H9 (cell line): ENCODE data around the gene FLOT2. TPM values are rescaled to one million over a fixed set of nuclear protein-coding genes. Genes with fewer than 3 reads are reported as not detected.

Experiments
- DNase-seq: peaks from one replicate; pipeline ENCODE4 v3.0.0-alpha.2; 2017
- H2AFZ ChIP-seq: one replicate; pipeline ENCODE4 v1.6.1; 2013; ENCODE audit warnings: mild to moderate bottlenecking, low read length, control low read depth, moderate library complexity
- H2AK5ac ChIP-seq: 2 replicates; pipeline ENCODE4 v1.6.1; 2013; ENCODE audit warnings: low read length, control low read depth, mixed read lengths; ENCODE audit not compliant: insufficient read length
- H2BK120ac ChIP-seq: one replicate; pipeline ENCODE4 v1.6.1; 2013; ENCODE audit warnings: low read depth, mild to moderate bottlenecking, low read length, control low read depth, inconsistent platforms; ENCODE audit not compliant: poor library complexity, severe bottlenecking
- H2BK12ac ChIP-seq: 2 replicates; pipeline ENCODE4 v1.6.1; 2013; ENCODE audit warnings: low read length, control low read depth, mixed read lengths, low read depth; ENCODE audit not compliant: insufficient read length
- H2BK15ac ChIP-seq: 2 replicates; pipeline ENCODE4 v1.6.1; 2013; ENCODE audit warnings: low read depth, low read length, control low read depth
- H2BK20ac ChIP-seq: one replicate; pipeline ENCODE4 v1.6.1; 2013; ENCODE audit warnings: low read depth, mild to moderate bottlenecking, low read length, control low read depth, inconsistent platforms; ENCODE audit not compliant: poor library complexity, severe bottlenecking
- H2BK5ac ChIP-seq: 2 replicates; pipeline ENCODE4 v1.6.1; 2013; ENCODE audit warnings: low read length, control low read depth, mixed read lengths; ENCODE audit not compliant: insufficient read length
- H3K14ac ChIP-seq: 2 replicates; pipeline ENCODE4 v1.6.1; 2013; ENCODE audit warnings: low read length, control low read depth; ENCODE audit not compliant: insufficient read depth
- H3K18ac ChIP-seq: 2 replicates; pipeline ENCODE4 v1.6.1; 2013; ENCODE audit warnings: low read depth, mild to moderate bottlenecking, mixed read lengths, low read length, control low read depth; ENCODE audit not compliant: insufficient read length
- H3K23ac ChIP-seq: 2 replicates; pipeline ENCODE4 v1.6.1; 2013; ENCODE audit warnings: low read length, control low read depth, mixed read lengths, low read depth; ENCODE audit not compliant: insufficient read length
- H3K23me2 ChIP-seq: 2 replicates; pipeline ENCODE4 v1.6.1; 2013; ENCODE audit warnings: low read depth, mild to moderate bottlenecking, mixed read lengths, low read length, control low read depth; ENCODE audit not compliant: insufficient read length, poor library complexity, severe bottlenecking
- H3K27ac ChIP-seq: 2 replicates; pipeline ENCODE4 v1.5.1; 2013; ENCODE audit warnings: low read length, control low read depth, mixed read lengths, low read depth; ENCODE audit not compliant: insufficient read length
- H3K27me3 ChIP-seq: 2 replicates; pipeline ENCODE4 v1.6.1; 2013; ENCODE audit warnings: low read length, control low read depth, inconsistent platforms; ENCODE audit not compliant: insufficient read depth
- H3K4ac ChIP-seq: 2 replicates; pipeline ENCODE4 v1.6.1; 2013; ENCODE audit warnings: low read depth, mild to moderate bottlenecking, control low read depth, inconsistent platforms, low read length, moderate library complexity
- H3K4me1 ChIP-seq: 2 replicates; pipeline ENCODE4 v1.6.1; 2013; ENCODE audit warnings: low read length, control low read depth, inconsistent platforms; ENCODE audit not compliant: insufficient read depth
- H3K4me2 ChIP-seq: 2 replicates; pipeline ENCODE4 v1.6.1; 2013; ENCODE audit warnings: low read length, control low read depth, mixed read lengths; ENCODE audit not compliant: insufficient read length, insufficient read depth
- H3K56ac ChIP-seq: 2 replicates; pipeline ENCODE4 v1.6.1; 2013; ENCODE audit warnings: low read depth, mild to moderate bottlenecking, mixed read lengths, low read length, control low read depth; ENCODE audit not compliant: insufficient read length
- H3K79me1 ChIP-seq: 2 replicates; pipeline ENCODE4 v1.6.1; 2013; ENCODE audit warnings: low read depth, mild to moderate bottlenecking, moderate library complexity, low read length, control low read depth, inconsistent platforms; ENCODE audit not compliant: insufficient read depth, poor library complexity, severe bottlenecking
- H3K79me2 ChIP-seq: 2 replicates; pipeline ENCODE4 v1.6.1; 2013; ENCODE audit warnings: low read length, control low read depth, inconsistent platforms; ENCODE audit not compliant: insufficient read depth
- H3K9ac ChIP-seq: 2 replicates; pipeline ENCODE4 v1.6.1; 2013; ENCODE audit warnings: low read length, control low read depth, mixed read lengths; ENCODE audit not compliant: insufficient read length; ENCODE audit errors: extremely low read depth
- H3K9me3 ChIP-seq: one replicate; pipeline ENCODE4 v1.6.1; 2013; ENCODE audit warnings: low read depth, low read length, inconsistent platforms; ENCODE audit not compliant: control insufficient read depth
- H3T11ph ChIP-seq: one replicate; pipeline ENCODE4 v1.6.1; 2013; ENCODE audit warnings: mild to moderate bottlenecking, low read length, control low read depth, inconsistent platforms
- H4K20me1 ChIP-seq: one replicate; pipeline ENCODE4 v1.6.1; 2013; ENCODE audit not compliant: control insufficient read depth, insufficient read length, insufficient read depth
- H4K5ac ChIP-seq: 2 replicates; pipeline ENCODE4 v1.6.1; 2013; ENCODE audit warnings: low read depth, mild to moderate bottlenecking, mixed read lengths, low read length, control low read depth; ENCODE audit not compliant: insufficient read length
- H4K8ac ChIP-seq: replicated peaks from 2 replicates; pipeline ENCODE4 v1.6.1; 2013; ENCODE audit warnings: low read length, control low read depth, mixed read lengths, low read depth; ENCODE audit not compliant: insufficient read length
- H4K91ac ChIP-seq: 2 replicates; pipeline ENCODE4 v1.6.1; 2013; ENCODE audit warnings: low read depth, mild to moderate bottlenecking, moderate library complexity, mixed read lengths, low read length, control low read depth; ENCODE audit not compliant: insufficient read length
- H3K27ac Mint-ChIP-seq, 3 experiments: 2 replicates in 2 of 3; 3 replicates in 1 of 3; pipeline ENCODE4 v1.8.0; 2020 to 2021; ENCODE audit warnings: mixed read lengths in 3 of 3, mild to moderate bottlenecking in 1 of 3, moderate library complexity in 1 of 3
- H3K27me3 Mint-ChIP-seq: 2 replicates; pipeline ENCODE4 v1.8.0; 2021; ENCODE audit warnings: low read depth, mild to moderate bottlenecking, moderate library complexity, mixed read lengths
- H3K36me3 Mint-ChIP-seq, 3 experiments: 2 replicates in 2 of 3; 3 replicates in 1 of 3; pipeline ENCODE4 v1.8.0; 2020 to 2021; ENCODE audit warnings: low read depth in 3 of 3, mixed read lengths in 3 of 3; ENCODE audit not compliant: insufficient read depth in 1 of 3
- H3K4me1 Mint-ChIP-seq, 2 experiments: 2 replicates each; pipeline ENCODE4 v1.8.0; 2020; ENCODE audit warnings: mixed read lengths in 2 of 2
- H3K4me3 Mint-ChIP-seq, 2 experiments: 2 replicates in 1 of 2; 3 replicates in 1 of 2; pipeline ENCODE4 v1.8.0; 2020 to 2021; ENCODE audit warnings: mild to moderate bottlenecking in 2 of 2, mixed read lengths in 2 of 2, moderate library complexity in 1 of 2
- H3K9me3 Mint-ChIP-seq, 2 experiments: 2 replicates in 1 of 2; 3 replicates in 1 of 2; pipeline ENCODE4 v1.8.0; 2020; ENCODE audit warnings: mild to moderate bottlenecking in 2 of 2, mixed read lengths in 2 of 2, moderate library complexity in 1 of 2
- CTCF ChIP-seq: fragments of 200-600 bp; sonication (generic); conservative IDR thresholded peaks from 3 replicates; pipeline ENCODE4 v1.8.0; 2021; ENCODE audit warnings: antibody characterized with exemption, mild to moderate bottlenecking
- WGBS: extraction: QIAGEN DNeasy Blood & Tissue Kit; methylation state at CpG from one replicate; pipeline ENCODE4 v1.1.7; 2013; ENCODE audit warnings: missing lambda C conversion rate, low lambda C conversion rate, mixed read lengths; ENCODE audit not compliant: insufficient read length; ENCODE audit errors: extremely low coverage; 5-methylcytosine and 5-hydroxymethylcytosine counted together
- total RNA-seq: library from RNA; stranded (reverse); gene quantifications from 2 replicates; pipeline ENCODE4 v1.2.1, GENCODE V29; 2021

FLOT2 gene
- total RNA-seq, 1 experiment from 2014 or later: 173 TPM

GRCh38 chr17:28892024-28892423 lies 5.5 kb downstream of the FLOT2 start:
- Histone ChIP-seq H3K27ac (no peak overlapping the region), H3T11ph (no peak overlapping the region), H2BK5ac (no peak overlapping the region), H3K9ac (no peak overlapping the region), H3K14ac (no peak overlapping the region), H3K79me1 (peaks cover 4% of the 10 kb centered on the region), H3K27me3 (0 out of 2 replicates have a peak, but pooled peaks cover 3% of the 10 kb centered on the region), H3K4me1 (peaks cover 9% of the 10 kb centered on the region), H2BK20ac (no peak overlapping the region), H3K23ac (no peak overlapping the region), H4K91ac (no peak overlapping the region), H2BK15ac (no peak overlapping the region), H2BK120ac (no peak overlapping the region), H2AFZ (no peak overlapping the region), H4K8ac (no peak overlapping the region), H4K5ac (no peak overlapping the region), H2BK12ac (no peak overlapping the region), H3K56ac (no peak overlapping the region), H2AK5ac (no peak overlapping the region), H3K18ac (no peak overlapping the region), H3K4ac (no peak overlapping the region), H3K79me2 (peaks cover 4% of the 10 kb centered on the region; the same call in 1 of the 2 replicates), H3K4me2 (no peak overlapping the region), H3K9me3 (no peaks in the 10 kb centered on the region), H3K23me2 (peaks cover 6% of the 10 kb centered on the region), H4K20me1 (peaks cover 4% of the 10 kb centered on the region)
- WGBS: no CpG with 5 or more reads among the region's 4 CpGs
- Mint-ChIP-seq H3K4me3 (no peak overlapping the region), H3K36me3 (peaks cover 11 to 26% (median 17%) of the 10 kb centered on the region in 3 experiments), H3K27me3 (peaks cover 2% of the 10 kb centered on the region; the same call in 1 of the 2 replicates), H3K4me1 (peaks cover 16% of the 10 kb centered on the region in 2 experiments), H3K27ac (peak overlapping the region in 1 of 3 experiments; percentile 68; a peak in 1 of 7 replicates), H3K9me3 (no peaks in the 10 kb centered on the region)
- DNase-seq: no peak
- TF ChIP-seq CTCF: no peak
